Measurements from ENCODE around the gene MAPKAPK5.
A peak's percentile ranks its signal among the peaks of the same experiment; 100 is the strongest.
"Not testable (repeated sequence)": the region's sequence is repeated elsewhere in the genome, so short reads cannot be mapped to it uniquely, and the experiment has no call there.

The MAPKAPK5 gene

GRCh38 chr12:111828338-111828979 is 13.6 kb upstream of the MAPKAPK5 start:
- Histone ChIP-seq H3K4me1 (ENCODE audit: control insufficient read depth, insufficient read depth, low read length, poor library complexity, severe bottlenecking) (no peaks in the 10 kb centered on the region), H3K36me3 (ENCODE audit: control insufficient read depth, insufficient read depth, low read length) (no peaks in the 10 kb centered on the region), H3K27ac (ENCODE audit: low read depth, low read length, severe bottlenecking) (no peak overlapping the region), H3K4me3 (ENCODE audit: extremely low read depth, insufficient read depth, low read length, poor library complexity, severe bottlenecking) (no peak overlapping the region), H3K9me3 (ENCODE audit: control insufficient read depth, low read length) (no peaks in the 10 kb centered on the region)
- 89 to 94% methylated on average over 3 to 4 of the region's 8 CpGs for WGBS, 2 experiments (ENCODE audit: insufficient coverage in 2 of 2)

GRCh38 chr12:111829635-111830034 is 12.4 kb upstream of the MAPKAPK5 start:
- not testable (repeated sequence) for H3K4me3 ChIP-seq (ENCODE audit: extremely low read depth, insufficient read depth, low read length, poor library complexity, severe bottlenecking); H3K36me3 ChIP-seq (ENCODE audit: control insufficient read depth, insufficient read depth, low read length)
- no CpG with 5 or more reads among the region's 3 CpGs for WGBS, 2 experiments (ENCODE audit: insufficient coverage in 2 of 2)

GRCh38 chr12:111834740-111835386 is 7.2 kb upstream of the MAPKAPK5 start:
- not testable (repeated sequence) for H3K4me1 ChIP-seq (ENCODE audit: control insufficient read depth, insufficient read depth, low read length, poor library complexity, severe bottlenecking); H3K36me3 ChIP-seq (ENCODE audit: control insufficient read depth, insufficient read depth, low read length); H3K9me3 ChIP-seq (ENCODE audit: control insufficient read depth, low read length); H3K4me3 ChIP-seq (ENCODE audit: extremely low read depth, insufficient read depth, low read length, poor library complexity, severe bottlenecking); H3K27ac ChIP-seq (ENCODE audit: low read depth, low read length, severe bottlenecking)
- 85 to 89% methylated on average over 18 to 20 of the region's 22 CpGs for WGBS, 2 experiments (ENCODE audit: insufficient coverage in 2 of 2)

More at GRCh38 chr12:111829635-111830034, 12.4 kb upstream of the MAPKAPK5 start:
- H3K9me3 ChIP-seq (ENCODE audit: control insufficient read depth, low read length); H3K27ac ChIP-seq (ENCODE audit: low read depth, low read length, severe bottlenecking); H3K4me1 ChIP-seq (ENCODE audit: control insufficient read depth, insufficient read depth, low read length, poor library complexity, severe bottlenecking): not testable (repeated sequence)

- peaks cover 15% of the 10 kb centered on the region for H3K36me3 ChIP-seq (ENCODE audit: control insufficient read depth, insufficient read depth, low read length)
- H3K27ac ChIP-seq (ENCODE audit: low read depth, low read length, severe bottlenecking); H3K4me1 ChIP-seq (ENCODE audit: control insufficient read depth, insufficient read depth, low read length, poor library complexity, severe bottlenecking); H3K9me3 ChIP-seq (ENCODE audit: control insufficient read depth, low read length); H3K4me3 ChIP-seq (ENCODE audit: extremely low read depth, insufficient read depth, low read length, poor library complexity, severe bottlenecking): not testable (repeated sequence)
- 94% methylated on average over 11 to 18 of the region's 28 CpGs for WGBS, 2 experiments (ENCODE audit: insufficient coverage in 2 of 2)
Measured at GRCh38 chr12:111835531-111836181, 6.4 kb upstream of the MAPKAPK5 start.

GRCh38 chr12:111838353-111838752 is 3.7 kb upstream of the MAPKAPK5 start:
- Histone ChIP-seq H3K36me3 (ENCODE audit: control insufficient read depth, insufficient read depth, low read length) (peaks cover 15% of the 10 kb centered on the region), H3K4me3 (ENCODE audit: extremely low read depth, insufficient read depth, low read length, poor library complexity, severe bottlenecking) (no peak overlapping the region), H3K9me3 (ENCODE audit: control insufficient read depth, low read length) (no peaks in the 10 kb centered on the region), H3K4me1 (ENCODE audit: control insufficient read depth, insufficient read depth, low read length, poor library complexity, severe bottlenecking) (peaks cover 5% of the 10 kb centered on the region), H3K27ac (ENCODE audit: low read depth, low read length, severe bottlenecking) (no peak overlapping the region)
- WGBS, 2 experiments (ENCODE audit: insufficient coverage in 2 of 2), result 100% methylated on average over 3 of the region's 3 CpGs

GRCh38 chr12:111840807-111841206 is 1.2 kb upstream of the MAPKAPK5 start:
- Histone ChIP-seq H3K36me3 (ENCODE audit: control insufficient read depth, insufficient read depth, low read length) (peaks cover 37% of the 10 kb centered on the region), H3K9me3 (ENCODE audit: control insufficient read depth, low read length) (no peaks in the 10 kb centered on the region), H3K27ac (ENCODE audit: low read depth, low read length, severe bottlenecking) (peak overlapping the region; percentile 98), H3K4me3 (ENCODE audit: extremely low read depth, insufficient read depth, low read length, poor library complexity, severe bottlenecking) (peak overlapping the region; percentile 97), H3K4me1 (ENCODE audit: control insufficient read depth, insufficient read depth, low read length, poor library complexity, severe bottlenecking) (peaks cover 10% of the 10 kb centered on the region)
- 57 to 68% methylated on average over 9 to 11 of the region's 11 CpGs for WGBS, 2 experiments (ENCODE audit: insufficient coverage in 2 of 2)

GRCh38 chr12:111841236-111841749 is 735 bp upstream of the MAPKAPK5 start:
- Histone ChIP-seq H3K9me3 (ENCODE audit: control insufficient read depth, low read length) (no peaks in the 10 kb centered on the region), H3K27ac (ENCODE audit: low read depth, low read length, severe bottlenecking) (peak overlapping the region; percentile 98), H3K36me3 (ENCODE audit: control insufficient read depth, insufficient read depth, low read length) (peaks cover 42% of the 10 kb centered on the region), H3K4me1 (ENCODE audit: control insufficient read depth, insufficient read depth, low read length, poor library complexity, severe bottlenecking) (peaks cover 10% of the 10 kb centered on the region), H3K4me3 (ENCODE audit: extremely low read depth, insufficient read depth, low read length, poor library complexity, severe bottlenecking) (peak overlapping the region; percentile 97)
- 0 to 3% methylated on average over 10 of the region's 13 CpGs for WGBS, 2 experiments (ENCODE audit: insufficient coverage in 2 of 2)

GRCh38 chr12:111842556-111843396 is 748 bp downstream of the MAPKAPK5 start:
- 3 to 4% methylated on average over 29 to 34 of the region's 44 CpGs for WGBS, 2 experiments (ENCODE audit: insufficient coverage in 2 of 2)
- H3K9me3 ChIP-seq (ENCODE audit: control insufficient read depth, low read length), result peaks cover 3% of the 10 kb centered on the region
- peaks cover 55% of the 10 kb centered on the region for H3K36me3 ChIP-seq (ENCODE audit: control insufficient read depth, insufficient read depth, low read length)
- peak overlapping the region; percentile 97 for H3K4me3 ChIP-seq (ENCODE audit: extremely low read depth, insufficient read depth, low read length, poor library complexity, severe bottlenecking)
- H3K27ac ChIP-seq (ENCODE audit: low read depth, low read length, severe bottlenecking), result peak overlapping the region; percentile 98
- peaks cover 10% of the 10 kb centered on the region for H3K4me1 ChIP-seq (ENCODE audit: control insufficient read depth, insufficient read depth, low read length, poor library complexity, severe bottlenecking)

- H3K36me3 ChIP-seq (ENCODE audit: control insufficient read depth, insufficient read depth, low read length), result peaks cover 66% of the 10 kb centered on the region
- no CpG with 5 or more reads among the region's 2 CpGs for WGBS, 2 experiments (ENCODE audit: insufficient coverage in 2 of 2)
Measured at GRCh38 chr12:111846016-111846415, 4.0 kb downstream of the MAPKAPK5 start.

GRCh38 chr12:111850526-111850925 is 8.5 kb downstream of the MAPKAPK5 start:
- no peak overlapping the region for H3K27ac ChIP-seq (ENCODE audit: low read depth, low read length, severe bottlenecking)
- 90 to 100% methylated on average over 2 of the region's 2 CpGs for WGBS, 2 experiments (ENCODE audit: insufficient coverage in 2 of 2)
- H3K9me3 ChIP-seq (ENCODE audit: control insufficient read depth, low read length), result peaks cover 4% of the 10 kb centered on the region
- H3K36me3 ChIP-seq (ENCODE audit: control insufficient read depth, insufficient read depth, low read length), result peaks cover 67% of the 10 kb centered on the region
- no peak overlapping the region for H3K4me3 ChIP-seq (ENCODE audit: extremely low read depth, insufficient read depth, low read length, poor library complexity, severe bottlenecking)
- H3K4me1 ChIP-seq (ENCODE audit: control insufficient read depth, insufficient read depth, low read length, poor library complexity, severe bottlenecking), result no peaks in the 10 kb centered on the region

More at GRCh38 chr12:111846016-111846415, 4.0 kb downstream of the MAPKAPK5 start:
- no peak overlapping the region for H3K27ac ChIP-seq (ENCODE audit: low read depth, low read length, severe bottlenecking)
- no peak overlapping the region for H3K4me3 ChIP-seq (ENCODE audit: extremely low read depth, insufficient read depth, low read length, poor library complexity, severe bottlenecking)
- peaks cover 5% of the 10 kb centered on the region for H3K4me1 ChIP-seq (ENCODE audit: control insufficient read depth, insufficient read depth, low read length, poor library complexity, severe bottlenecking)
- H3K9me3 ChIP-seq (ENCODE audit: control insufficient read depth, low read length), result peaks cover 4% of the 10 kb centered on the region

Measured in mesodermal cell (in vitro differentiated cells).